HL-60 (cell line): ENCODE measurements around the gene SEC24D.

Experiments used
- CTCF ChIP-seq: IDR thresholded peaks from one replicate; pipeline ENCODE4 v1.5.1; 2011; ENCODE audit warnings: low read length, control low read depth, inconsistent platforms; ENCODE audit not compliant: insufficient read depth
- GABPA ChIP-seq: IDR thresholded peaks from 2 replicates; pipeline ENCODE4 v1.6.1; 2012; ENCODE audit warnings: low read depth
- POLR2AphosphoS5 ChIP-seq: IDR thresholded peaks from 2 replicates; pipeline ENCODE4 v1.6.1; 2012; ENCODE audit warnings: low read depth
- REST ChIP-seq: IDR thresholded peaks from 2 replicates; pipeline ENCODE4 v1.6.1; 2012; ENCODE audit warnings: low read depth; ENCODE audit not compliant: insufficient replicate concordance

DNA sequence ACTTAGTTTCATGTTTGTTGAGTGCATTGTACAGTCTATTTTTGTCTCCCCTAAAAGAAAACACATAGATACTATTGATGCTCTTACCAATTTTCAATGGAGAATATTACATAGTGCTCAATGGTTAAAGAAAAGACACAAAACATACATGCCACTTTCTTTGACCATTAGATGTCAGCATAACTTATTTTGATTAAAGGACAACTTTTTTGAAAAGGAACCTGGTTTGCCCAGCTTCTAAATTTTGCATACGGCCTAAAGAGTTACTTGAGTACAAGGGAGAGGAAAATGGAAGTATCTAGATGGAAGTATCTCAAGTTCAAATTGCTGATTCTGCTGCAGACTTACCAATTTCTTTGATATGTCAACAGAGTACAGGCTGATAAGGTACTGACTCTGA, 82.2 kb downstream of the SEC24D start:
- TF ChIP-seq CTCF (no peak), POLR2AphosphoS5 (no peak), REST (no peak), GABPA (no peak)
